Right cardiac atrium (tissue), 5 donors: ENCODE data around the gene TBC1D24. TPM values are rescaled to one million over a fixed set of nuclear protein-coding genes. Genes with fewer than 3 reads are reported as not detected.
A peak's percentile ranks its signal among the peaks of the same experiment; 100 is the strongest.

Experiments used
- ATAC-seq, 2 donors: fragments of 200-7000 bp; cut with Tn5 transposase; one replicate each; pipeline versions ENCODE4 v1.8.0 to v1.9.1; 2020; ENCODE audit warnings: moderate library complexity in 2 of 2, mild to moderate bottlenecking in 1 of 2
- DNase-seq, 3 donors: peaks; one replicate each; pipeline ENCODE4 v3.0.0-alpha.2; 2020
- H3K27ac ChIP-seq: one replicate; pipeline ENCODE4 v1.5.1; 2013; ENCODE audit warnings: mild to moderate bottlenecking, low read length, control low read depth, moderate library complexity
- H3K27me3 ChIP-seq: one replicate; pipeline ENCODE4 v1.6.1; 2013; ENCODE audit not compliant: control insufficient read depth, insufficient read depth
- H3K4me1 ChIP-seq: one replicate; pipeline ENCODE4 v1.6.1; 2013; ENCODE audit warnings: low read length; ENCODE audit not compliant: control insufficient read depth, insufficient read depth
- H3K4me3 ChIP-seq: one replicate; pipeline ENCODE4 v1.5.1; 2013; ENCODE audit warnings: low read length, control low read depth
- H3K9me3 ChIP-seq: one replicate; pipeline ENCODE4 v1.6.1; 2013; ENCODE audit warnings: low read length; ENCODE audit not compliant: control insufficient read depth
- WGBS: extraction: QIAGEN DNeasy Blood & Tissue Kit; methylation state at CpG from one replicate; pipeline ENCODE4 v1.1.7; 2013; 5-methylcytosine and 5-hydroxymethylcytosine counted together
- intact Hi-C, 4 donors: fragments of 100-400 bp; cut with DNase I; formaldehyde crosslinking; loops; one replicate each; pipeline versions ENCODE4 v1.11.0 to v1.14.0; 2022 to 2023
- polyA plus RNA-seq: library from polyadenylated mRNA; stranded (reverse); fragments of 200-250 nt; gene quantifications from one replicate; pipeline ENCODE4 v1.2.3, GENCODE V29; 2013
- total RNA-seq, 4 donors: library from RNA; stranded (reverse); fragmentation: NEBNext Ultra II Directional; extraction: Animal tissue kit (Norgen Biotek cat#: 25700); gene quantifications; one replicate each; pipeline ENCODE4 v1.2.1, GENCODE V29; 2021
- donor health status: healthy with polysubstance abuse.
- donor health status: DM: no; HTN: yes; CAD: no.
- donor health status: DM: no; HTN: no; CAD: no.
- donor health status: DM: no; HTN: yes; CAD: no; lungs with severe emphysema.
- donor health status: DM: yes; HTN: yes; CAD: no.

Gene TBC1D24
- total and polyA plus RNA-seq, 5 donors = 5.7 to 15.5 (median 12.8) TPM

DNA sequence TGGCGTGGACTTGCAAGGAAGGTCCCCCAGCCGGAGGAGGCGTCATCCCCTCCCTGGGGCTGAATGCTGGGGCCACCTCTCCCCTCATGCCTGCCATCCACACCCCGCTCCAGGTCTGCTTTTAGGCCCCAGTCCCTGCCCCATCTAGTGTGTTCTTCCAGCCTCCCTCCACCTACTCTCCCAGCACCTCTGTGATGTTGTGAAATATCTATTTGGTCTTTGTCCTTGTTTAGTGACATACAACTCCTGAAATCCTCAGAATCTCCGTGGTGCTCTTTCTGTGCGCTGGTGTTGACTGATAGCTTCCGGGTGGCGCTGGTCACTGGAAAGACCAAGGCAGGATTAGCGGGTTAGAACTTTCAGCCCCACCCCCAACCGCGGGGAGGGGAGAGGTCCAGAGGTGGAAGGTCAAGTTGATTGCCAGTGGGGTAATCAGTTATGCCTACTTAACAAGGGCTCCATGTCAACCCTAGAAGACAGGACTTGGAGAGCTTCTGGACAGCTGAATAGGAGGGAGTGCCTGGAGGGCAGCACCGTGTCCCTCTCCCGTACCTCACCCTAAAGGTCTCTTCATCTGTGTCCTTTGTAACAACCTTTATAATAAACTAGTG, 10.1 kb downstream of the TBC1D24 start:
- 85% methylated on average over 13 of the region's 13 CpGs for WGBS
- peak in 2 of 3 donors; percentile 25 to 50 for DNase-seq
- no peaks in the 10 kb centered on the region for H3K27me3 ChIP-seq
- no peaks in the 10 kb centered on the region for H3K9me3 ChIP-seq
- H3K4me3 ChIP-seq = no peak overlapping the region
- intact Hi-C loops = no loop called here
- no peaks in the 10 kb centered on the region for H3K4me1 ChIP-seq
- no peak overlapping the region for H3K27ac ChIP-seq
- no peak for ATAC-seq

DNA sequence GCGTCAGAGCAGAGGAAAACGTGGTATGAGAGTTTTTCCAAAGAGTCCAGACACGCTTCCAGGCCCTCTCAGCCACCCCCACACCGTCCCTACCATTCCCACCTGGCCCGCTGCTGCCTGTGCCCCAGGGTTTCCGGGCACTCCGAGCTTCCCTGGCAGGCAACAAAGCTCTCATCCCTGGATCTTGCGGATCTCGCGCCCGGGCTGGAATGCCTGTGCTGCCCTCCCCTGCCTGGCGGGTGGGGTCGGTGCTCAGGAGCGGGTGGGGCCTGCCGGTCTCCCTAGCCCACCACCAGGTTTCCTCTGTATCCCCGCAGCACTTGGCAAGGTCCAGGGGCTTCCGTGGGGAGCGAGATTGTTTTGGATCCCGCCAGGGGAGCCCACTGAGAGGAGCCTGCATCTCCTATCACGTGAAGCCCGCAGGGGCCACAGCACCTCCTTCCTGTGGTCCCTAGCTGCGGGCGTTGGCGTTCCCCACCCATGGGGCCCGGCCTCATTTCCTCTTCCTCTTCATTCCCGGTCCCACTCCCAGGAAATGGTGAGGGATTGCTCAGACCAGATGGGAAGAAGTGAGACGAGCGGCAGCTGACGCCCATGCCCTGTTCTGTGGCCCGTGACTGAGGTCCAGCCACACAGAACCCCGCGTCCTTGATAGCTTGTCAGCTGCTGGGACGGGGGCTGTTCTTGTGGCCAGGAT, 11.0 kb downstream of the TBC1D24 start:
- peak in 2 of 3 donors; percentile 50 to 53 for DNase-seq
- no peak overlapping the region for H3K4me3 ChIP-seq
- ATAC-seq = peak in 1 of 2 donors; percentile 49

DNA sequence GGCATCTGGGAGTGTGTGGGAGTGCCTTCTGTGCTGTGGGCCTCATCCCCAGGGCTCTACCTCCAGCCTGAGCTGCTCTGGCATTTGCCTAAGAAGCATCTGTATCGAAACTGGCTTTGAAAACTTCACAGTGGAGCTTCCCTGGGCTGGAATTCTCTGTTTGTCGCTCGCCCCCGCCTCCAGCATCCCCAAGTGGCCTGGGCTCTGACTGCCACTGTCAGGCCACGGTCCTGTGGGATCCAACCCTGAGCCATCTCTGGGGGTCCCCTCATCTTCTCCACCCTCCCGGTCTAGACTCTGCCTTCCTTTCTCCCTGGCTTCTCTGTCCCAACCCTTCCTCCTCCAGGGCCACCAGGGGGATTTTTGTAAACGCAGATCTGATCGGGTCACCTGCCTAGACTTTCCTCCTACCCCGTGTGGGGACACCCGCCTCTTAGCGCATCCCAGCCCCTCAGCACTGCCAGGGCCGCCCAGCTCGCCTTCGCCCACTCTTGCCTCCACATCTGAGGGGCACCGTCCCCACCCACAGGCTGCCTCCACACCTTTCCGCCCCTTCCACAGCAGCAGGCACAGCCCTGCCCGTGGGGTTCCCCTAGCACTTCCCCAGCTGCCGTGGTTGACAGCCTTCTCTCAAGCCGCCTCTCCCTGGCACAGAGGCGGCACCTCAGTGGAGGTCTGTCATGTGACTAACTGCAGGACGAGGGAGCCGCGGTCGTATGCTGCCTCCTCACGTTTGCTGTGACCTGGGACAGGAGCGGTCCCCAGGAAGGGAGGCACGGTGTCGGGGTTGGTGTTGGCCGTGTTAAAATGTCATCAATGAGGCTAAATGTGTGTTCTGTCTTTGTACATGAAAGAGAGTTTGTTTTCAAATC, 12.0 kb downstream of the TBC1D24 start:
- ATAC-seq = peak; percentile 46 to 48

More for the DNA sequence above, 11.0 kb downstream of the TBC1D24 start:
- H3K4me1 ChIP-seq = no peaks in the 10 kb centered on the region
- WGBS = 70% methylated on average over 33 of the region's 33 CpGs
- intact Hi-C loops = no loop called here
- no peaks in the 10 kb centered on the region for H3K9me3 ChIP-seq
- H3K27me3 ChIP-seq = no peaks in the 10 kb centered on the region
- H3K27ac ChIP-seq = no peak overlapping the region

DNA sequence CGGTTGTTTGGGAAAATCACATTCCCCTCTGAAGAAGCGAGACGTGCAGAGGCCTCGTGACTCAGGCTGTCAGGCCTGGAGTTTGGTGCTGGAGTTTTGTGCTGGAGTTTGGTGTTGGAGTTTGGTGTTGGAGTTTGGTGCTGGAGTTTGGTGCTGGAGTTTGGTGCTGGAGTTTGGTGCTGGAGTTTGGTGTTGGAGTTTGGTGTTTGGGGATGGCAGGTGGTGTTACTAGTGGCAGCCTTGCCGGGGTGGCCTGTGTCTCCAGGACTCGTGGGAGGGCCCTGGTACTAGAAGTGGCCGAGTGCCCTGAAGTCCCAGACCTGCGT, 12.6 kb downstream of the TBC1D24 start:
- 76% methylated on average over 8 of the region's 8 CpGs for WGBS
- Histone ChIP-seq H3K4me1 (no peaks in the 10 kb centered on the region), H3K9me3 (no peaks in the 10 kb centered on the region), H3K4me3 (no peak overlapping the region), H3K27ac (no peak overlapping the region), H3K27me3 (no peaks in the 10 kb centered on the region)
- peak in 1 of 3 donors; percentile 23 for DNase-seq
- ATAC-seq = no peak
- intact Hi-C loops = no loop called here

More for the DNA sequence above, 12.0 kb downstream of the TBC1D24 start:
- Histone ChIP-seq H3K4me3 (no peak overlapping the region), H3K27ac (no peak overlapping the region), H3K27me3 (no peaks in the 10 kb centered on the region), H3K4me1 (no peaks in the 10 kb centered on the region), H3K9me3 (no peaks in the 10 kb centered on the region)
- intact Hi-C loops = no loop called here
- peak in 2 of 3 donors; percentile 78 to 82 for DNase-seq
- 66% methylated on average over 29 of the region's 29 CpGs for WGBS

DNA sequence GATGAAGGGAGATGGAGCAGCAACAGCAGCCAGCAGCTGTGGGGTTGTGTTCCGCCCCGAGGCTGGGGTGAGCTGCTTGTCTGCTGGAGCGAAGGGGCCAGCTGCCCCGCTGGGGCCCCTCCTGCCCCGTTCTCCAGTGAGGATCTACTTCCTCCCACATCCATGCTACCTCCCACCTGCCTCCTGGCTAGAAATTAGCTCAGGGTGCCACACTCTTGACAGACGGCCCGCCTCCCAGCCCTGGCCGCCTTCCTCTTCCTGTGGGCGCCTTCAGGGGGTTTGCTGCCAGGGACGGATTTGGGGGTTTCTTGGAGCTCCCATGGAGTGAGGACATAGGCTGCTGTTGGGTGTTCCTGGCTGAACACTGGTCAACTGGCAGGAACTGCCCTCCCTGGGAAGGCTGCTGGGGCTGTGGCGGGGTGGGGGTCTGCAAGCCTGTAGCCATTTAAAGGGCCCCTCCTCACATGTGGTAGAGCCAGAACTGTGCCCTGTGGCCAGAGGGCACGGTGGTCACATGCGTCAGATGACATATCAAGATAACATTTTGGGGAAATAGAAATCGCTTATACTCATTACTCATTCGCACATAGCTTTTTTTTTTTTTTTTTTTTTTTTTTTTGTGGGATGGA, 13.1 kb downstream of the TBC1D24 start:
- no peak overlapping the region for H3K4me3 ChIP-seq
- WGBS = 75% methylated on average over 15 of the region's 15 CpGs
- no peak for ATAC-seq

DNA sequence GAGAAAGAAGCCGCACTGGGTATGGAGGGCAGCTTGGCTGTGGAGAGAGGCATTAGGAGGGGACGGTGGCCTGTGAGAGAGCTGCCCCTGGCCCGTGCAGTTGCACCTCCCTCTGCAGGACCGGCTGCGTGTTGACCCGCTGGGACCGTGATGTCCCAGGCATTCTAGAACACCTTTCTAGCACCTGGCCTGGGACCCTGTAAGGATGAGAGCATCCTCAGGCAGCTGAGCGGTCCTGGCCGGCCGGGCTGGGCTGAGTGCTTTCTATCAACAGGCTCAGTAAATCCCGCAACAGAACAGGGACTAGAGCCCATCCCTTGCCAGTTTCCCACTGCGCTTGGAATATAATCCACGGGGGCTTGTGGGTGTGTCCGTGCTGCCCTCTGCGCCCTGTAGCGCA, 14.7 kb downstream of the TBC1D24 start:
- no peaks in the 10 kb centered on the region for H3K9me3 ChIP-seq
- no peak overlapping the region for H3K27ac ChIP-seq
- H3K4me3 ChIP-seq = no peak overlapping the region
- no peaks in the 10 kb centered on the region for H3K27me3 ChIP-seq
- no peak for ATAC-seq
- no peaks in the 10 kb centered on the region for H3K4me1 ChIP-seq
- 93% methylated on average over 16 of the region's 16 CpGs for WGBS
- intact Hi-C loops = no loop called here
- DNase-seq = peak in 1 of 3 donors; percentile 49

More for the DNA sequence above, 13.1 kb downstream of the TBC1D24 start:
- Histone ChIP-seq H3K27me3 (no peaks in the 10 kb centered on the region), H3K27ac (no peak overlapping the region), H3K9me3 (no peaks in the 10 kb centered on the region), H3K4me1 (no peaks in the 10 kb centered on the region)
- intact Hi-C loops = no loop called here
- peak in 1 of 3 donors; percentile 35 for DNase-seq

DNA sequence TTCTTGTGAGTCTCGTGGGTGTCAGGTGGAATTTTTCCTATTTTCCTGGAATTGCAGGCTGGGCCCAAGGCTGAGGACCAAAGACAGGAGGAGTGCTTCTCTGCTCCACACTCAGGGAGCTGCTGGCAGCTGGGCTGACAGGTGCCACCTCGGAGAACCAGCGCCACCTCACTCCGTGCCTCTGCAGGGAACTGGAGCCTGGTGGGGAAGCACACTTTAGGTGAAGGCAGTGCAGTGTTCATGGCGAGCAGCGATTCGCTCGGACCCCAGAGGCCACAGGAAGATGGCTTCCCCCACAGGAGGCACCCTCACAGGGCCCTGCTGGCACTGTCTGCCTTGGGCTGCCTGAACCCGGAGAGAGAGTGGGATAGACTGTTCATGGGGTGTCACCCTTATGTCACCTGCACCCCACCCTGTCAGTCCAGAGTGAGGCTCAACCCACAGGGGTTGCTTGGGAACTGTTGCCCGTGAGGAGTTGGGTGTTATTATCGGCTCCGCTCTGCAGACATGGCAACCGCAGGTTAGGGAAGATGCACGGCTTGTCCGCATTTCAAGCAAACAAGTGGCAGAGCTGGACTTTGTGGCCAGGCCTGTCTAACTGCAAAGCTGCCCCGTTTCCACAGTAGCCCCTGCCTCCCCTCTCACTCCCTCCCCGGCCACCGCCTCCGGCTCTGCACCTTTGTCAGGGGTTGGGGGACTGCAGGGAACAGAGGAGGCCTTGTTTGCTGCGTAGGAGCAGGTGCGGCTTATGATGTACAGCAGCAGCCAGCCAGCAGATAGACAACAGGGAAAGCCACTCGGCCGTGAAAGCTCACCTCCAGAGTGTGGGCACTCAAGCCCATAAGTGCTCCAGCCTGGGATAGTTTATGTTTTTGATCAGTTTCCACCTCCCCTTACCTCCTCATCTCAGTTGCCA, 15.5 kb downstream of the TBC1D24 start:
- no peaks in the 10 kb centered on the region for H3K9me3 ChIP-seq
- no peak for ATAC-seq
- intact Hi-C loops = loop anchor here in 1 of 4 donors (10.0 kb wide), 1 partner anchor 156 kb away; no protein-coding TSS in a partner anchor
- no peak overlapping the region for H3K27ac ChIP-seq
- DNase-seq = peak in 1 of 3 donors; percentile 36
- 90% methylated on average over 23 of the region's 23 CpGs for WGBS
- H3K27me3 ChIP-seq = no peaks in the 10 kb centered on the region
- H3K4me3 ChIP-seq = no peak overlapping the region
- H3K4me1 ChIP-seq = no peaks in the 10 kb centered on the region

DNA sequence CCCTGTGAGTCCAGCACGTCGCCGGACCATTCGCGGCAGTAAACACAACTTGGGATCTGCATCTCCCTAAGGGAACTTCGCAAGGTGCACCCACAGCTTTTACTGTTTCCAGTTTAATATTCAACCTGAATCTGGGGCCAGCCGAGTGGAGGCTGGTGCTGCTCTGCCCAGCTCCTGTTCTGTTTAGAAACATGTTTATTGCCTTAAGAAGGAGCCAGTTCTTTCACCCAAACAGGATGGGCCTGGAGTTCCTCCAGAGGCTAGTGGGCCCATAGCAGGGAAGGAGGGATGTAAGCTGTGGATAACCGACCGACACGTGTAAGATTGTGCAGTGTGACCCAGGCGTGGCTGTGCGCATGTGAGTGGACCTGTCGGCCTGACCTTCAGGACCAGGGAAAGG, 17.4 kb downstream of the TBC1D24 start:
- H3K27me3 ChIP-seq = no peaks in the 10 kb centered on the region
- H3K27ac ChIP-seq = no peak overlapping the region
- no peak overlapping the region for H3K4me3 ChIP-seq
- H3K4me1 ChIP-seq = no peaks in the 10 kb centered on the region
- ATAC-seq = no peak
- WGBS = 92% methylated on average over 13 of the region's 13 CpGs
- peak in 1 of 3 donors; percentile 23 for DNase-seq
- H3K9me3 ChIP-seq = no peaks in the 10 kb centered on the region
- intact Hi-C loops = loop anchor here in 1 of 4 donors (10.0 kb wide), 1 partner anchor 157 kb away; no protein-coding TSS in a partner anchor

DNA sequence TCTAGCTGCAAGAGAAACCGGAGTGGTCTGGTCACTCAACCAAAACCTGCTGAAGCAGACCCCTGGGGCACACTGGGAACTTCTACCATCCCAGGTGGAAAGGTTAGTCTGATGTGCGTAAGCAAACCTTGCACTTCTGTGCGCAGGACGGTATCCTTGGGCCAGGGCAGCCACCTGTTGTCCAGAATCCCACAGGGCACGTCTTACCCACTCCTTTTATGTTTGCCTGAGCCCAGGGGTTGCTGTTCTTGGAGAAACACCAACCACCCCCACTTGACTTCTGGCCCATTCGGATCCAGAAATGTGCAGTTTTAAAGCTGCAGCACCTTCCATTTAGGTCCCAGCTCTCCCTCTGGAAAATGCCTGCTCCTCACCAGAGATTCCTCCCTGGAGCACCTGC, 18.7 kb downstream of the TBC1D24 start:
- Histone ChIP-seq H3K4me1 (peaks cover 9% of the 10 kb centered on the region), H3K27ac (no peak overlapping the region), H3K27me3 (no peaks in the 10 kb centered on the region), H3K9me3 (no peaks in the 10 kb centered on the region), H3K4me3 (no peak overlapping the region)
- no peak for ATAC-seq
- peak in 1 of 3 donors; percentile 32 for DNase-seq
- intact Hi-C loops = loop anchor here in 1 of 4 donors (10.0 kb wide), 1 partner anchor 159 kb away; no protein-coding TSS in a partner anchor
- WGBS = 88% methylated on average over 6 of the region's 6 CpGs

DNA sequence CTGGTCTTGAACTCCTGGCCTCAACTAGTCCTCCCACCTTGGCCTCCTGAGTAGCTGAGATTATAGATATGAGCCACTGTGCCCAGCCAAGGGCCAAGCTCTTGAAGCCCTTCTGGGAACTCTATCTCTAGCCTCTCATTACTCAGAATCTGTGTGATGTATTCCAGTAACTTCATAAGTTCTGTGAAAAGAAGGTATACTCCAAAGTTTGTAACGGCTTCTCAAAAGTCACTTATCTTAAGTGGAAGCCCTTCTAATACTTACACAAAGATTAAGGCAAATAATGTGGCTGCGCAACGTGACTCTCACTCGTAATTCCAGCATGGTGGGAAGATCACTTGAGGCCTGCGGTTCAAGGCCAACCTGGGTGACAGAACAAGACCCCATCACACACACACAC, 19.7 kb downstream of the TBC1D24 start:
- Histone ChIP-seq H3K9me3 (no peaks in the 10 kb centered on the region), H3K4me1 (peaks cover 10% of the 10 kb centered on the region), H3K27me3 (no peaks in the 10 kb centered on the region), H3K4me3 (no peak overlapping the region), H3K27ac (no peak overlapping the region)
- WGBS = 82% methylated on average over 5 of the region's 5 CpGs
- intact Hi-C loops = loop anchor here in 1 of 4 donors (10.0 kb wide), 1 partner anchor 160 kb away; no protein-coding TSS in a partner anchor
- no peak for ATAC-seq
- no peak for DNase-seq
